LNCAP (cell line): ENCODE results near the gene CDYL2.

Experiments
- CTCF ChIP-seq: fragments of 450-650 bp; IDR thresholded peaks from 2 replicates; pipeline ENCODE4 v1.5.1; 2017; ENCODE audit warnings: mild to moderate bottlenecking

CDYL2 gene

GRCh38 chr16:80606221-80606766 is 198.1 kb downstream of the CDYL2 start:
- TF ChIP-seq CTCF, result no peak

GRCh38 chr16:80604600-80605355 is 199.6 kb downstream of the CDYL2 start:
- no peak for TF ChIP-seq CTCF

DNA sequence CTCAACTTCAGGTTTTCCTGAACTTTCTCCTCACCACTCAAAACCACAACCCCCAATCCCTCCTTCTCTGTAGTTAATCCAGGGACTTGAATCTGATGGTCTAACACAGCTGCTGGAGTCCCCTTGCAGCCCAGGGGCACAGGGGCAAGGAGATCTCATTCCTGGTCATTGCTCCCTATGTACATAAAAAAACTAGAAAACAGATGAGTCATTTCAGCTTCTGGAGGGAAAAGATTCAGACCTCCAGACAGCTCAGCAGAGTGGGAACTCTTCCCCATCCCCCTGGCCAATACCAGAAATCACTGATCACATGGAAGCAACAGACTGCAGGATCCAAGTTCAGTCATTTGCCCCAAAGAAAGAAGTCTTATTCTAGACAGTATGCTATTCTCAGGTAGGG is 201.5 kb downstream of the CDYL2 start:
- no peak for TF ChIP-seq CTCF

DNA sequence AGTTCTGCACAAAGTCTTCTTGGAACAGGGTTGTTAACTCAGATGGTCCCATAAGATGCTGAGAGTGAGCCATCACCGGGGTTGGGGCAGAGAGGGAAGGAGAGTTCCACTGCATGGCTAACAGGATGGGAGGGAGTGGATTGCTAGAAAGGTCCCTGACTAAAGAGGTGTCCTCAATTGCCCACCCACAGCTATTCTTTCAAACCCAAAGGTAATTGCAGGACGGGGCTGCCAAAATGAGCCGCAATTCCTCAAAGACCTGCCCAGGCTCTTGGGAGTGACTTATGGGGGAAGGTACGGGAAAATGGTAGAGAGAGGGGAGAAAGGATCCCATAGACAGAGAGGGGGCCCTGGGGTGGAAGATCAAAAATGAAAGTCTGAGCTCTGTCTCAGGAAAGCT is 203.2 kb downstream of the CDYL2 start:
- TF ChIP-seq CTCF, result no peak

DNA sequence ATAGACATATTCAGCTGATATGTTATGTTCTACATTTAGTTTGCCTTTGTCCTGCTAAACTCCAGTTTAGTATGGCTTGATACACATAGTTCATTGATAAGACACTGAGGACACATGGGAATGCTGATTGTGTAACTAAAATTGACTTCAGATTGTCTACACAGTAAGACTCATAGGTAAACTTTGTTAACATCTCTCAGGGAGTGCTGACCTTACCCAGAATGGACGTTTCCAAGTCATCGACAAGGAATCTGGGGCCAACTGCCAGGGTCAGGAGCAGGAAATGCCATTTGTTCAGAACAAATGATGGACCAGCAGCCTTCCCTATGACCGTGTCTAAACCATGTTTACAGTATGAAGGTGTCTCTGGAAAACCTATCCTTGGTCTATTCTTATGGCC is 204.9 kb downstream of the CDYL2 start:
- no peak for TF ChIP-seq CTCF

- no peak for TF ChIP-seq CTCF
These were observed 207.7 kb downstream of the CDYL2 start for GRCh38 chr16:80596507-80597207.

DNA sequence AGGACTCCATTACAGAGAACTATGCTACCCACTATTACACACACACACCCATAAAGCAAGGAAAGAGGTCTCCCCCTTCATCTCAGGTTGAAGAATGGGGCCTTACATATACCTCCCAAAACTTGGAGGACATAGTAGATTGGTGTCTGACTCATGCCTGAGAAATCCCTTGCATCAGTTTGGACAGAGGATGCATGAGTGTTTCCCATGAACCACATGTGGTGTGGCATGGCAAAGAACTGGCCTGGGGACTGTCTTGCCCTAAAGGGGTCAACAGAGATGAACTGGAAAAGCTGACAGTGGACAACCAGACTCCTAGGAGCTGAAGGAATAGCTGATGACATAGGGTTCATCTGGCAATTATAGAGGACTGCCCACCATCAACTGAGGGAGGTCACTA is 209.6 kb downstream of the CDYL2 start:
- no peak for TF ChIP-seq CTCF
